NCI-H1417 treated with DMSO at 0.1 percent for 48 hours (cell line): ENCODE data around the gene AMOTL2.

Experiments used
- DNase-seq: peaks from one replicate; lab custom pipeline; 2025; lab: John Stamatoyannopoulos, UW

The AMOTL2 gene

GRCh38 chr3:134333522-134334181 lies 40.6 kb downstream of the AMOTL2 start:
- DNase-seq, result no peak

DNA sequence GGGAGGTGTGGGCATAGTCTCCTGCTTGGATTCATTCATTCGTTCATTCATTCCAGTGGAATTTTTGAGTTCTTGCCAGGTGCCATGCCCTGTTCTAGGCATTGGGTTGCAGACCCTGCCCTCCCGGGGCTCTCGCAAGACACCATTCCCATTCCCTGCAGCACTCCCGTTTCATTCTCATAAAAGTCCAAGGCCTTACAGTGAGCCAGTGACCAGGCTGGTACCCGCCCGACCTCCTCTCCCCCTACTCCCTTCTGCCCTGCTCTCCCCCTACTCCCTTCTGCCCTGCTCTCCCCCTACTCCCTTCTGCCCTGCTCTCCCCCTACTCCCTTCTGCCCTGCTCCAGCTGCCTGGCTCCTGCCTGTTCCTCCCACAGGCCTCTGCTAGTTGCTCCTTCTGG lies 41.9 kb downstream of the AMOTL2 start:
- DNase-seq, result no peak

- DNase-seq, result no peak
Observed at GRCh38 chr3:134331811-134332199, 42.4 kb downstream of the AMOTL2 start.

DNA sequence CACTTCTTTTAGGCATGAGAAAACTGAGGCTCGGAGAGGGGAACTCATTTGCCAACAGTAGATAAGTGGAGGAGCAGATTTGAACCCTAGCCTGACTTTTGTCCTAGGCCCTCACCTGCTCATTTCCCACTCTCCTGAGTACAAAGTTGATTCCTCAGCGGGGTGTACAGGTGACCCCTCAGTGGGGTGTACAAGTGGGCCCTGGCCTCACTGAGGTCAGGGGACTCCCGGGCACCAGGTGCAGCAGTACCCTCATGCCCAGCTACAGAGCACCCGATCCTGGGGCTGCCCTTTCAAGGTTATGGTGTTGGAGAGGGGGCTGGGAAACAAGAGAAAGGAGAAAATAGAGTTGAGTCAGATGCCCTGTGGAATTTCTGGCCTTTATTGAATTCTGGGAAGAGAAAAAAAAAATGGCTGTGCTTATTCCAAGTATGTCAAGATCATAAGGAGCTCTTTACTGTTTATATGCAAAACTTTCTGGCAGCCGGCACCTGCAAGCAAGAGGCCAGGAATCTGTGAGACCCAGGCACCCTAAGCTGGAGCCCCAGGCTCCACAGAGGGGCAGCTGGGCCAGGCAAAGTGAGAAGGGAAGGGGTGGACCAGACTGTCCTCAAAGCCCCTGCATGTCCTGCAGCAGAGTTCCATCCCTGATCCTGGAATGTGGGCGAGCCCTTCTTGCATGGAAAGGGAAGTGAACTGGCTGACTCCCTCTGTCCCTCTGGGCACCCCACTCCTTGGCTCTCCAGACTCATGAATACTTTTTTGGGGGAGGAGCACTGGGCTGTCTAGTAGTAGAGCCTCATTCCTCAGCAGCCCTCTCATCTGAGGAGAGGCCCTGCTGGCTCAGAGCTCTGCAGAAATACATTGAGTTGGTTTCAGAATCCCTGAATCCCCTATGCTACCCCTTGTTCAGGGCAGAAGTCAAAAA lies 43.1 kb downstream of the AMOTL2 start:
- no peak for DNase-seq

DNA sequence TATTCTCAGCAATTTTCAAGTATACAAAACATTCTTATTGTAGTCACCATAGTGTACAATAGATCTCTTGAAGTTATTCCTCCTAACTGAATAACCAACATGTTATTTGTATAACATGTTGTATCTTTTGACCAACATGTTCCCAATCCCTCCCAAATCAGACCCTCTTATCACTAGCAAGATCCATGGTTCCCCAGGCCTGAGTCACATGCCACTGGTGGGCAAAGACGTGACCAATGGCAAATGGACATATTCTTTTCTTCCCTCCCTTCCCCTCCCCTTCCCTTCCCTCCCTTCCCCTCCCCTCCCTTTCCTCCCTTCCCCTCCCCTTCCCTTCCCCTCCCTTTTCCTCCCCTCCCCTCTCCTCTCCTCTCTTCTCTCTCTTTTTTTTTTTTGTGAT lies 45.4 kb downstream of the AMOTL2 start:
- DNase-seq, result no peak

DNA sequence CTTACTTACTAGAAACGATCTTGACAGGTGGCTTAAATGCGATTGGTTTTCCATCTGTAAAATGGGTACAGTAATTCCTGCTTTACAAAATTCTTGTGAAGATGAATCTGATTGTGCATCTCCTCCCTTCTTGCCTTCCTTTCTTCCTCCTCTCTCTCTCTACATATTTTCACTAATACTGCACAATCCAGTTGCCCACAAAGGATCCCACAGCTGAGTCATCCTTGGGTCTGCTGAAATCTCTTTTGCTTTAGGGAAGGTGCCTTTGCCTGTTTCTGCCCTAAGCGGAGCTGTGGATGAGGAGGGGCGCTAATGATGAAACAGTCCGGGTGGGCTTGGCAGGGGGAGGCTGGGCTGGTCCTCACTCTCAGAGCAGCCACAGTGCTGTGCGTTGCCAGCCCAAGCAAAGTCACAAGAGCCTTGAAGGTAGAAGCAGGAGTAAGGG lies 46.1 kb downstream of the AMOTL2 start:
- no peak for DNase-seq

DNA sequence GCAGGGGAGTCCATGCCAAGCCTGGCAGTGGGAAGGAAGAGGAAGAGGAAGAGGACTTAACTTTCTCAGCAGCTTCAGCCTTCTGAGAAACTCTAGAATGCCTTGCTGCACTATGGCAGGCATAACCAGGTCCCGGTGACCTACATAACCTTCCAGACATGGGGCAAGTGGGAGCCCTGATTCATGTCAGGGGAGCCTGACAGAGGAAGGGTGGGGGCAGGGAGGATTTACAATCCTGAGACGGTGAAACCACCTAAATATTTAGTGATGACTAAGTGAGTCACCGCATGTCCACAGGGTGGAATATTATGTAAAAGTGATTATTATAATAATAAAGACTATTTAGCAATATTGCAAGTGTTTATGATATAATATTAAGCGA lies 46.7 kb downstream of the AMOTL2 start:
- DNase-seq, result no peak

- DNase-seq, result no peak
Observed at GRCh38 chr3:134326760-134327593, 47.3 kb downstream of the AMOTL2 start.

GRCh38 chr3:134326126-134326525 lies 48.1 kb downstream of the AMOTL2 start:
- no peak for DNase-seq

DNA sequence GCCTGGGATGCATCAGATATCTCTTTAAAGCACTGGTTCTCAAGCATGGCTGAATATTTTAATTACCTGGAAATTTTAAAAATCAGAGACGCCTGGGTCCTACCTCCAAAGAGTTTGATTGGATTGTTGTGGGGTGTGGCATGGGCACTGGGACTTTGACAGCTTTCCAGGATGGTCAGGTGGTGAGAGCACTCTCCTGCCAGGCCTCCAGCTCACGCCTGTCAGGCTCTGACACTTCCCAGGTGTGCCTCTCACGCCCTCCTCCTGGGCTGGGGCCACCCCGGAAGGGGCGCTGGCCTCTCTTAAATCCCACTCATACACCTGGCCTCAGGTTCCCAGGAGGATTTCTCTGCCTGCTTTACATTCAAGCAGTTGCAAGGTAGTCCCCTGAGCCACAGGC lies 48.5 kb downstream of the AMOTL2 start:
- DNase-seq, result no peak

GRCh38 chr3:134325061-134325705 lies 49.1 kb downstream of the AMOTL2 start:
- no peak for DNase-seq

- no peak for DNase-seq
Observed at GRCh38 chr3:134323966-134324962, 50.0 kb downstream of the AMOTL2 start.

- DNase-seq, result no peak
Observed at GRCh38 chr3:134322286-134322685, 52.0 kb downstream of the AMOTL2 start.

- DNase-seq, result no peak
Observed at GRCh38 chr3:134320749-134321148, 53.5 kb downstream of the AMOTL2 start.

- DNase-seq, result no peak
Observed at GRCh38 chr3:134319931-134320330, 54.3 kb downstream of the AMOTL2 start.

- DNase-seq, result no peak
Observed at GRCh38 chr3:134318166-134318565, 56.1 kb downstream of the AMOTL2 start.

- DNase-seq, result no peak
Observed at GRCh38 chr3:134317106-134317947, 56.9 kb downstream of the AMOTL2 start.

- no peak for DNase-seq
Observed at GRCh38 chr3:134315286-134316106, 58.8 kb downstream of the AMOTL2 start.
